Measurements from ENCODE around the gene MUC5B.

GRCh38 chr11:1218788-1219445, 3.9 kb upstream of the MUC5B start:
- TF ChIP-seq POLR2A (IDR thresholded peaks at IDR 0.05) = no peak
- no peak for TF ChIP-seq EP300 (IDR thresholded peaks at IDR 0.05)
- TF ChIP-seq, protein P1, sequence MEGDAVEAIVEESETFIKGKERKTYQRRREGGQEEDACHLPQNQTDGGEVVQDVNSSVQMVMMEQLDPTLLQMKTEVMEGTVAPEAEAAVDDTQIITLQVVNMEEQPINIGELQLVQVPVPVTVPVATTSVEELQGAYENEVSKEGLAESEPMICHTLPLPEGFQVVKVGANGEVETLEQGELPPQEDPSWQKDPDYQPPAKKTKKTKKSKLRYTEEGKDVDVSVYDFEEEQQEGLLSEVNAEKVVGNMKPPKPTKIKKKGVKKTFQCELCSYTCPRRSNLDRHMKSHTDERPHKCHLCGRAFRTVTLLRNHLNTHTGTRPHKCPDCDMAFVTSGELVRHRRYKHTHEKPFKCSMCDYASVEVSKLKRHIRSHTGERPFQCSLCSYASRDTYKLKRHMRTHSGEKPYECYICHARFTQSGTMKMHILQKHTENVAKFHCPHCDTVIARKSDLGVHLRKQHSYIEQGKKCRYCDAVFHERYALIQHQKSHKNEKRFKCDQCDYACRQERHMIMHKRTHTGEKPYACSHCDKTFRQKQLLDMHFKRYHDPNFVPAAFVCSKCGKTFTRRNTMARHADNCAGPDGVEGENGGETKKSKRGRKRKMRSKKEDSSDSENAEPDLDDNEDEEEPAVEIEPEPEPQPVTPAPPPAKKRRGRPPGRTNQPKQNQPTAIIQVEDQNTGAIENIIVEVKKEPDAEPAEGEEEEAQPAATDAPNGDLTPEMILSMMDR (IDR thresholded peaks at IDR 0.05) = no peak

Measured in ovary (tissue), 3 donors.